HG03175 (cell line): ENCODE results near the gene PHF11.
"Not testable (repeated sequence)": the region's sequence is repeated elsewhere in the genome, so short reads cannot be mapped to it uniquely, and the experiment has no call there.

ENCODE experiments used
- ATAC-seq: cut with Tn5 transposase; IDR thresholded peaks from one replicate; pipeline ENCODE4 v1.9.1; 2021; ENCODE audit warnings: mild to moderate bottlenecking, moderate library complexity; ENCODE audit not compliant: unreplicated experiment

PHF11 gene

GRCh38 chr13:49495783-49496762 lies at the start of gene PHF11:
Gene PHF11, plus strand, starts transcription at chr13:49495953. Its CDS starts 49 bp downstream, at chr13:49496002.
- ATAC-seq = peak; percentile 84

DNA sequence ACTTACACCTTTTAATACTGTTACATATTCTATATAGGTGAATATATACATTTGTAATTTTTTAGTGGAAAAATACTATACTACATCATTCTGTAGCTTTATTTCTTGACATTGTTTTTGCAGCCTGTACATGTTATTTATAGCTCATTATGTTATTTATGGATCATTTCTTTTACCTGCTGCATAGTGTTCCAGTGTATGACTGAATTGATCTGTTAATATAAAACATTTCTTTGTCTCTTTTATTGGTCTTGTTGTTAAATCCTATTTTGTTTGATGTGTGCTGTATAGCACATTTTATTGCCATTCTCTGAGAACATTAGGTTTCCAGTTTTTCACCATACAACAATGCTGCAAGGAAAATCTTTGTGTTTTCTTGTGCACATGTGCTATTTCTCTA lies 49.3 kb upstream of the PHF11 start:
- ATAC-seq = no peak

GRCh38 chr13:49448753-49449152 lies 47.0 kb upstream of the PHF11 start:
- ATAC-seq = no peak

- no peak for ATAC-seq
These were observed 45.5 kb upstream of the PHF11 start for GRCh38 chr13:49450105-49450819.

- ATAC-seq = no peak
These were observed 42.9 kb upstream of the PHF11 start for GRCh38 chr13:49452725-49453457.

- no peak for ATAC-seq
These were observed 42.3 kb upstream of the PHF11 start for GRCh38 chr13:49453465-49453864.

GRCh38 chr13:49454388-49455006 lies 41.3 kb upstream of the PHF11 start:
- ATAC-seq = peak; percentile 97

GRCh38 chr13:49455007-49455398 lies 40.8 kb upstream of the PHF11 start:
- ATAC-seq = peak; percentile 38

DNA sequence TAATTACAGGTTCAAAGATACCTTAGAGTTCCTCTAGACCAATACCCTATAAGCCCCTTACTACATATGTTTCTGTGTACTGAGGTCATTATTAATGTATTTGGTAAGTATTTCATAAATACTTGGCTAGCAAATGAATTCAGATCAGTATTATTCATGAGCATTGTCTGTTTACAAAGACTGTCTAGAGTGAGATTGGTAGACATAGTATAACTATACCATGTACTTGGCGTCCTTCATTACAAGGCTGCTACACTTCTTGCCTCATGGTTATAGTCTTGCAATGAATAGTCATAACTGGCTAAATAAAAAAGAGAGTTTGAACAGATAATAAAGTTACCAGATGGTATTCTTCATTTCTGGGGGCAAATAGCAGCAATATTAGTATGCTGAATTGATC lies 39.6 kb upstream of the PHF11 start:
- no peak for ATAC-seq

DNA sequence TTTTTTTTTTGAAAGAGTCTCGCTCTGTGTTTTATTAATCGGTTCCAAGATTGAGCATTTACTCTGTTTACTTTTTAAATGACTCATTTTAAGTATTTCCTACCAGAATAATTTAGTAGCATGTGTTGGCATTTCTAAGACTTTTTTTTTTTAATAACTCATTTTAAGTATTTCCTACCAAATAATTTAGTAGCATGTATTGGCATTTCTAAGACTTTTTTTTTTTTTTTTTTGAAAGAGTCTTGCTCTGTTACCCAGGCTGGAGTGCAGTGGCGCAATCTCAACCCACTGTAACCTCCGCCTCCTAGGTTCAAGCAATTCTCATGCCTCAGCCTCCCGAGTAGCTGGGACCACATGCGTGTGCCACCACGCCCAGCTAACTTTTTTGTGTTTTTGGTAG lies 38.5 kb upstream of the PHF11 start:
- ATAC-seq = no peak

- no peak for ATAC-seq
These were observed 36.2 kb upstream of the PHF11 start for GRCh38 chr13:49459580-49459979.

GRCh38 chr13:49464085-49464484 lies 31.7 kb upstream of the PHF11 start:
- ATAC-seq = no peak

GRCh38 chr13:49464621-49465325 lies 31.0 kb upstream of the PHF11 start:
- ATAC-seq = no peak

DNA sequence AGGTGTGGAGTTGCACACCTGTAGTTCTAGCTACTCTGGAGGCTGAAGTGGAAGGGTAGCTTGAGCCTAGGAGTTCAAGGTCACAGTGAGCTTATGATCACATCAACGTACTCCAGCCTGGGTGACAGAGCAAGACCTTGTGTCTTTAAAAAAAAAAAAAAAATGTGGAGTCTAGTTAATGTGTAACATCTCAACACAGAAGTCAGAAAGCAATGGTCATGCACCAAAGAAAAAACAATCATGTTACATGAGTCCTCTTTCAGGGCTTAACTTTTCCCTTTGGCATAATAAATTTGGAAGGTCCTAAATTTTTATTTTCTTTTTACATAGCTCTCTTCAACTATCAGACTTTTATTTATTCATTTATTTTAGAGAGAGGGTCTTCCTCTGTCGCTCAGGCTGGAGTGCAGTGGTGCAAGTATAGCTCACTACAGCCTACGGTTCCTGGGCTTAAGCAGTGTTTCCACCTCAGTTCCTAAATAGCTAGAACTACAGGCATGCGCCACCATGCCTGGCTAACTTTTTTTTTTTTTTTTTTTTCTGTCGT lies 29.4 kb upstream of the PHF11 start:
- ATAC-seq = no peak

GRCh38 chr13:49472186-49472585 lies 23.6 kb upstream of the PHF11 start:
- ATAC-seq = no peak

DNA sequence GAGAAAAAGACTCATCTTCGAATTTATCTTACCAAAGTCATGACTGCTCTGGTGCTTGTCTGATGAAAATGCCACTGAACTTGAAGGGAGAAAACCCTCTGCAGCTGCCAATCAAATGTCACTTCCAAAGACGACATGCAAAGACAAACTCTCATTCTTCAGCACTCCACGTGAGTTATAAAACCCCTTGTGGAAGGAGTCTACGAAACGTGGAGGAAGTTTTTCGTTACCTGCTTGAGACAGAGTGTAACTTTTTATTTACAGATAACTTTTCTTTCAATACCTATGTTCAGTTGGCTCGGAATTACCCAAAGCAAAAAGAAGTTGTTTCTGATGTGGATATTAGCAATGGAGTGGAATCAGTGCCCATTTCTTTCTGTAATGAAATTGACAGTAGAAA lies 19.2 kb upstream of the PHF11 start:
- ATAC-seq = no peak

DNA sequence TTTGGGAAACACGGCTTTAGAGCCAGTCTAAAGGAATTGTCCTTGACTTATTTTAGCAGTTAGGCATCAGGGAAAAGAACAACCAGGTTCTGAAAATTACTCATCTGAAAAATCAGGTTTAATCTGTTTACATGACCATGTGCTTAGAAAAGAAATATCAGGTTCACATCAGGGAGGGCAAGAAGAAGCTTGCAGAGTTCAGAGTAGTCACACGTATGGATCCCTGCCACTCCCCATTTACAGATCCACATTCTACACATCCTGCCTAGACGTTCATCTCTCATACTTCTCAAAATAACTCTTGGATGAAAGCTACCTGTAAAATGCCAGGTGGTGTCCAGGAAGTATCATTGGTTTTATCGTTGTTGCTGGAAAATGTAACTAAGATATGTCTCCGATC lies 14.0 kb upstream of the PHF11 start:
- ATAC-seq = no peak

- no peak for ATAC-seq
These were observed 7.2 kb upstream of the PHF11 start for GRCh38 chr13:49488563-49488962.

GRCh38 chr13:49494645-49495044 lies 1.1 kb upstream of the PHF11 start:
- no peak for ATAC-seq

GRCh38 chr13:49496837-49497236 lies 1.1 kb downstream of the PHF11 start:
- ATAC-seq = not testable (repeated sequence)
